ENCODE measurements around the gene PITPNM3. TPM values are rescaled to one million over a fixed set of nuclear protein-coding genes. Genes with fewer than 3 reads are reported as not detected.

The PITPNM3 gene
- polyA plus RNA-seq, 1 donor from 2014 or later: 3.0 TPM

DNA sequence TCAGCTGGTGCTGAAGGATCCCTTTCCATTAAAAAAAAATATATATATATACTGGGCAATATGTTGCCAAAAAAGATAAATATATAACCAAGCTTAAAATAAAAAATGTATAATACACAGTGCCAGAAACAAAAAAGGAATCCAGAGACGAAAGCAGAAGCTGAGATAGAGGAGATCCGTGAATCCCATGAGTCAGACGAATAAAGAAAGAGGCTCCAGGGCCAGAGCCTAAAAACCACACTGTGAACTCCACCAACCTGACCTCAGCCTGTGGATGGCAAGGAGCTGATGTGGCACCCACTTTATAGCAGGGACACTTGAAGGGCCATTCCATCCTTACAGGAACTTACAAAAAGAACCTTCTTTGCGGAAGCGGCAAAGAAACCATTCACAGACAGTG is 34.8 kb downstream of the PITPNM3 start:
- H3K36me3 ChIP-seq (ENCODE audit: insufficient read depth, low read length): no peaks in the 10 kb centered on the region
- no peaks in the 10 kb centered on the region for H4K20me1 ChIP-seq (ENCODE audit: insufficient read depth)
- H3K27me3 ChIP-seq (ENCODE audit: insufficient read depth, low read depth, low read length): no peaks in the 10 kb centered on the region
- no peak overlapping the region for H2AFZ ChIP-seq (ENCODE audit: low read depth, low read length)
- no peak overlapping the region for H3K4me3 ChIP-seq (ENCODE audit: low read length)
- H3K4me2 ChIP-seq (ENCODE audit: low read length): no peak overlapping the region
- no peaks in the 10 kb centered on the region for H3K79me2 ChIP-seq (replicated peaks; ENCODE audit: insufficient read depth, low read length)
- no peak overlapping the region for H3K9ac ChIP-seq (ENCODE audit: low read length)
- H3F3A ChIP-seq (ENCODE audit: insufficient read depth, low read length, poor library complexity, severe bottlenecking): no peaks in the 10 kb centered on the region
- H3K9me2 ChIP-seq (ENCODE audit: insufficient read depth, low read length): no peaks in the 10 kb centered on the region
- no peaks in the 10 kb centered on the region for H3K9me3 ChIP-seq (ENCODE audit: low read length)
- H3K27ac ChIP-seq (ENCODE audit: low read length): no peak overlapping the region
- TF ChIP-seq TAF1 (IDR thresholded peaks at IDR 0.05; ENCODE audit: low read depth): no peak
- no peak for TF ChIP-seq MXI1 (conservative IDR thresholded peaks at IDR 0.05; ENCODE audit: poor library complexity, severe bottlenecking)
- no peak for TF ChIP-seq SMC3 (conservative IDR thresholded peaks at IDR 0.05; ENCODE audit: poor library complexity)
- TF ChIP-seq EZH2 (IDR thresholded peaks at IDR 0.05; ENCODE audit: borderline replicate concordance, insufficient read depth, low read length, poor library complexity, severe bottlenecking): no peak
- no peak for TF ChIP-seq POLR2AphosphoS5 (IDR thresholded peaks at IDR 0.05)
- no peak for TF ChIP-seq EP300 (conservative IDR thresholded peaks at IDR 0.05; ENCODE audit: poor library complexity, severe bottlenecking)
- TF ChIP-seq, protein P1, sequence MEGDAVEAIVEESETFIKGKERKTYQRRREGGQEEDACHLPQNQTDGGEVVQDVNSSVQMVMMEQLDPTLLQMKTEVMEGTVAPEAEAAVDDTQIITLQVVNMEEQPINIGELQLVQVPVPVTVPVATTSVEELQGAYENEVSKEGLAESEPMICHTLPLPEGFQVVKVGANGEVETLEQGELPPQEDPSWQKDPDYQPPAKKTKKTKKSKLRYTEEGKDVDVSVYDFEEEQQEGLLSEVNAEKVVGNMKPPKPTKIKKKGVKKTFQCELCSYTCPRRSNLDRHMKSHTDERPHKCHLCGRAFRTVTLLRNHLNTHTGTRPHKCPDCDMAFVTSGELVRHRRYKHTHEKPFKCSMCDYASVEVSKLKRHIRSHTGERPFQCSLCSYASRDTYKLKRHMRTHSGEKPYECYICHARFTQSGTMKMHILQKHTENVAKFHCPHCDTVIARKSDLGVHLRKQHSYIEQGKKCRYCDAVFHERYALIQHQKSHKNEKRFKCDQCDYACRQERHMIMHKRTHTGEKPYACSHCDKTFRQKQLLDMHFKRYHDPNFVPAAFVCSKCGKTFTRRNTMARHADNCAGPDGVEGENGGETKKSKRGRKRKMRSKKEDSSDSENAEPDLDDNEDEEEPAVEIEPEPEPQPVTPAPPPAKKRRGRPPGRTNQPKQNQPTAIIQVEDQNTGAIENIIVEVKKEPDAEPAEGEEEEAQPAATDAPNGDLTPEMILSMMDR (IDR thresholded peaks at IDR 0.05; ENCODE audit: poor library complexity, severe bottlenecking): no peak
- TF ChIP-seq, protein P2, sequence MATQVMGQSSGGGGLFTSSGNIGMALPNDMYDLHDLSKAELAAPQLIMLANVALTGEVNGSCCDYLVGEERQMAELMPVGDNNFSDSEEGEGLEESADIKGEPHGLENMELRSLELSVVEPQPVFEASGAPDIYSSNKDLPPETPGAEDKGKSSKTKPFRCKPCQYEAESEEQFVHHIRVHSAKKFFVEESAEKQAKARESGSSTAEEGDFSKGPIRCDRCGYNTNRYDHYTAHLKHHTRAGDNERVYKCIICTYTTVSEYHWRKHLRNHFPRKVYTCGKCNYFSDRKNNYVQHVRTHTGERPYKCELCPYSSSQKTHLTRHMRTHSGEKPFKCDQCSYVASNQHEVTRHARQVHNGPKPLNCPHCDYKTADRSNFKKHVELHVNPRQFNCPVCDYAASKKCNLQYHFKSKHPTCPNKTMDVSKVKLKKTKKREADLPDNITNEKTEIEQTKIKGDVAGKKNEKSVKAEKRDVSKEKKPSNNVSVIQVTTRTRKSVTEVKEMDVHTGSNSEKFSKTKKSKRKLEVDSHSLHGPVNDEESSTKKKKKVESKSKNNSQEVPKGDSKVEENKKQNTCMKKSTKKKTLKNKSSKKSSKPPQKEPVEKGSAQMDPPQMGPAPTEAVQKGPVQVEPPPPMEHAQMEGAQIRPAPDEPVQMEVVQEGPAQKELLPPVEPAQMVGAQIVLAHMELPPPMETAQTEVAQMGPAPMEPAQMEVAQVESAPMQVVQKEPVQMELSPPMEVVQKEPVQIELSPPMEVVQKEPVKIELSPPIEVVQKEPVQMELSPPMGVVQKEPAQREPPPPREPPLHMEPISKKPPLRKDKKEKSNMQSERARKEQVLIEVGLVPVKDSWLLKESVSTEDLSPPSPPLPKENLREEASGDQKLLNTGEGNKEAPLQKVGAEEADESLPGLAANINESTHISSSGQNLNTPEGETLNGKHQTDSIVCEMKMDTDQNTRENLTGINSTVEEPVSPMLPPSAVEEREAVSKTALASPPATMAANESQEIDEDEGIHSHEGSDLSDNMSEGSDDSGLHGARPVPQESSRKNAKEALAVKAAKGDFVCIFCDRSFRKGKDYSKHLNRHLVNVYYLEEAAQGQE (IDR thresholded peaks at IDR 0.05; ENCODE audit: borderline replicate concordance): no peak
- TF ChIP-seq RAD21 (conservative IDR thresholded peaks at IDR 0.05): no peak

DNA sequence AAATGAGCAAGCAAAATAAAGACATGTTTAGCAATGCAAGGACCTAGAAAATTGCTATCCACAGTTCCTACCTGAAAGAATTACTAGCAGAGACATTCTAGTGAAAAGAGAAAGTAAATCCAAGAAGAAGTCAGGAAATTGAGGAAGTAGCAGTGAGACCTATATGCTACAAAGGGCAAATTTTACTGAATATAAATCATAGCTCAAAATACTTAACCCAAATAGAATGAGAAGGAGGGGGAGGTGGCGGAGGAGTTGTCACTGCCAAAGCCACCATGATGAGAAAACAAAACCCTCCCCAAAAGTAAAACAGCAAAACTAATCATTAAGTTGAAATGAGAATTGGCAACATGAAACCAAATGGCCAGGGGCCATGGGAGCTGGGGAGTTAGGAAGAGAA is 39.3 kb downstream of the PITPNM3 start:
- Histone ChIP-seq H3K4me3 (ENCODE audit: low read length) (no peak overlapping the region), H3K9me3 (ENCODE audit: low read length) (no peaks in the 10 kb centered on the region), H2AFZ (ENCODE audit: low read depth, low read length) (no peak overlapping the region), H3K4me2 (ENCODE audit: low read length) (no peak overlapping the region), H4K20me1 (ENCODE audit: insufficient read depth) (no peaks in the 10 kb centered on the region), H3K9me2 (ENCODE audit: insufficient read depth, low read length) (no peaks in the 10 kb centered on the region), H3K79me2 (replicated peaks; ENCODE audit: insufficient read depth, low read length) (no peaks in the 10 kb centered on the region), H3K36me3 (ENCODE audit: insufficient read depth, low read length) (no peaks in the 10 kb centered on the region), H3K27me3 (ENCODE audit: insufficient read depth, low read depth, low read length) (no peaks in the 10 kb centered on the region), H3K27ac (ENCODE audit: low read length) (no peak overlapping the region), H3K9ac (ENCODE audit: low read length) (no peak overlapping the region), H3F3A (ENCODE audit: insufficient read depth, low read length, poor library complexity, severe bottlenecking) (no peaks in the 10 kb centered on the region)
- TF ChIP-seq SMC3 (conservative IDR thresholded peaks at IDR 0.05; ENCODE audit: poor library complexity) (no peak), MXI1 (conservative IDR thresholded peaks at IDR 0.05; ENCODE audit: poor library complexity, severe bottlenecking) (no peak), EZH2 (IDR thresholded peaks at IDR 0.05; ENCODE audit: borderline replicate concordance, insufficient read depth, low read length, poor library complexity, severe bottlenecking) (no peak), RAD21 (conservative IDR thresholded peaks at IDR 0.05) (no peak), TAF1 (IDR thresholded peaks at IDR 0.05; ENCODE audit: low read depth) (no peak), EP300 (conservative IDR thresholded peaks at IDR 0.05; ENCODE audit: poor library complexity, severe bottlenecking) (no peak), POLR2AphosphoS5 (IDR thresholded peaks at IDR 0.05) (no peak)
- TF ChIP-seq, protein P2 (IDR thresholded peaks at IDR 0.05; ENCODE audit: borderline replicate concordance): no peak
- TF ChIP-seq, protein P1 (IDR thresholded peaks at IDR 0.05; ENCODE audit: poor library complexity, severe bottlenecking): no peak
